Colonic mucosa (tissue), 4 donors: ENCODE results near the gene PARD3B. TPM values are rescaled to one million over a fixed set of nuclear protein-coding genes. Genes with fewer than 3 reads are reported as not detected.

Experiments used
- DNase-seq: peaks from one replicate; pipeline ENCODE4 v3.0.0-alpha.2; 2020
- H3K27ac ChIP-seq: fragments of 200-600 bp; one replicate; pipeline ENCODE4 v1.8.0; 2021
- H3K27me3 ChIP-seq: fragments of 200-600 bp; one replicate; pipeline ENCODE4 v1.8.0; 2021
- H3K36me3 ChIP-seq: fragments of 200-600 bp; one replicate; pipeline ENCODE4 v1.8.0; 2021
- H3K4me1 ChIP-seq: fragments of 200-600 bp; one replicate; pipeline ENCODE4 v1.8.0; 2021; ENCODE audit warnings: mild to moderate bottlenecking
- H3K4me3 ChIP-seq: fragments of 200-600 bp; one replicate; pipeline ENCODE4 v1.8.0; 2021
- H3K9ac ChIP-seq, 2 donors: one replicate each; pipeline ENCODE4 v1.7.0; 2013; ENCODE audit warnings: control low read depth in 2 of 2, low read depth in 2 of 2, low read length in 2 of 2
- H3K9me3 ChIP-seq: fragments of 200-600 bp; one replicate; pipeline ENCODE4 v1.8.0; 2021
- intact Hi-C: fragments of 100-400 bp; cut with DNase I; formaldehyde crosslinking; loops from one replicate; pipeline ENCODE4 v1.14.1; 2022
- total RNA-seq, 2 donors: library from RNA; stranded (reverse); fragmentation: NEBNext Ultra II Directional in 1 of 2; extraction: Animal tissue kit (Norgen Biotek cat#: 25700) in 1 of 2; gene quantifications; one replicate each; pipeline ENCODE4 v1.2.1, GENCODE V29; 2021
- TF ChIP-seq, protein P1 (sequence below): fragments of 200-600 bp; IDR thresholded peaks from one replicate; pipeline ENCODE4 v1.8.0; 2022; ENCODE audit warnings: antibody characterized with exemption, mild to moderate bottlenecking
- donor health status: healthy.
- donor health status: DM: no; HTN: no; CAD: no.
- donor health status: DM: no; HTN: no; CAD: no.

Gene PARD3B
- total RNA-seq, 2 donors from 2014 or later, result 20.0 to 24.2 TPM

DNA sequence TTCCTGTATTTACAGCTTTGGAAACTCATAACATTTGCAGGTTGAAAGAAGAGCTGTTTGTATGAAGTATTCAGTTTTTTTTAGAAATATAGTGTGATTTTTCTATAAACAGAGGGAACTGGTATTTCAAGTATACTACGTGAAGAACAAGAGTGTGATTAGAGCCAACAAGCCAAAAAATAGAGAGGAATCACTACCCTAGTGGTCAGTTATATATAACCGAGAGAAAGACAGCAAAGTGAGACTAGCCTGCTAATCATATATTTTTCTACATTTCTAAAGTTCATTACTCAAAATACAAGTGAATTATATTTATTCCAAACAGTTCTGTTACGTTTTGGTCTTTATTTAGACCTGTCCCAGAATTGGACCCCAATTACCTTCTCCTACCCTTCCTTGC lies 692.2 kb downstream of the PARD3B start:
- no peak overlapping the region for H3K27ac ChIP-seq
- intact Hi-C loops, result no loop called here
- TF ChIP-seq, protein P1, sequence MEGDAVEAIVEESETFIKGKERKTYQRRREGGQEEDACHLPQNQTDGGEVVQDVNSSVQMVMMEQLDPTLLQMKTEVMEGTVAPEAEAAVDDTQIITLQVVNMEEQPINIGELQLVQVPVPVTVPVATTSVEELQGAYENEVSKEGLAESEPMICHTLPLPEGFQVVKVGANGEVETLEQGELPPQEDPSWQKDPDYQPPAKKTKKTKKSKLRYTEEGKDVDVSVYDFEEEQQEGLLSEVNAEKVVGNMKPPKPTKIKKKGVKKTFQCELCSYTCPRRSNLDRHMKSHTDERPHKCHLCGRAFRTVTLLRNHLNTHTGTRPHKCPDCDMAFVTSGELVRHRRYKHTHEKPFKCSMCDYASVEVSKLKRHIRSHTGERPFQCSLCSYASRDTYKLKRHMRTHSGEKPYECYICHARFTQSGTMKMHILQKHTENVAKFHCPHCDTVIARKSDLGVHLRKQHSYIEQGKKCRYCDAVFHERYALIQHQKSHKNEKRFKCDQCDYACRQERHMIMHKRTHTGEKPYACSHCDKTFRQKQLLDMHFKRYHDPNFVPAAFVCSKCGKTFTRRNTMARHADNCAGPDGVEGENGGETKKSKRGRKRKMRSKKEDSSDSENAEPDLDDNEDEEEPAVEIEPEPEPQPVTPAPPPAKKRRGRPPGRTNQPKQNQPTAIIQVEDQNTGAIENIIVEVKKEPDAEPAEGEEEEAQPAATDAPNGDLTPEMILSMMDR, result no peak
- no peak for DNase-seq
- no peaks in the 10 kb centered on the region for H3K4me1 ChIP-seq
- H3K9ac ChIP-seq, result no peak overlapping the region
- no peaks in the 10 kb centered on the region for H3K27me3 ChIP-seq
- H3K4me3 ChIP-seq, result no peak overlapping the region
- no peaks in the 10 kb centered on the region for H3K9me3 ChIP-seq
- no peaks in the 10 kb centered on the region for H3K36me3 ChIP-seq

DNA sequence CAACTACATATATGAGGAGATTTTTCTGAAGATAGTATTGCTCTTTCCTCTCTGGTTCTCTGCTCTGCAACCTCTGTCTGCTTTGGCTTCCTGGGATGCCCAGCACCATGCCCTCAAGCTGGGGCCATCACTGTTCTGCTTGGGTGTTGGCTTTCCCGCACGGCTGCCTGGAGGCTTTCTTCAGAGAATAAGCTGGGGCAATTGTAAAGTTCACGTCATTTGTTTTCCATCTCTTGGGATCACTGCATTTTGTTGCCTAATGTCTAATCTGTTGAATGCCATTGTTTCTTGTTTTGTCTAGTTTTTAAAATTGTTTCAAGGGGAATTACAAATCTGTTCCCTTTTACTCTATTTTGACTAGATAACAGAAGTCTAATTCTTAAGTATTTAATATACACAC lies 699.7 kb downstream of the PARD3B start:
- TF ChIP-seq, protein P1, result no peak

DNA sequence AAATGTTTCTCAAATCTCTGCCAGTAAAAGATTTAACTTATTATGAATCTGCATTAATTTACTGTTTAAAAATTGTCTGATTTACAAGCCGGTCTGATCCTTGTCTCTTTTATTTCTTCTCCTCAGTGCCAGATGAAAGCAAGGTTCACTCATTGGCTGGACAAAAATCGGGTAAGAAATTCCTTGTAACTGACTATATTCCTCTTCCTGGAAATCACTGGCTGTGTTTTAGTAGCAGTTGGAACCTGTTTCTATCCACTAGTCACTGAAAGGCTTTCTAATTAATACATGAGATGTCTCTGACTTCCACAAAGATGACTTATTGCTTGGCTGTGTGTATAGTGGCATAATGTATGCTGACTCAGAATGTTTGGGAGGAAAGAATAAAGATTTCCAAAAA lies 700.4 kb downstream of the PARD3B start:
- no peaks in the 10 kb centered on the region for H3K9me3 ChIP-seq
- DNase-seq, result no peak
- no peak overlapping the region for H3K4me3 ChIP-seq
- no peak overlapping the region for H3K9ac ChIP-seq
- intact Hi-C loops, result no loop called here
- no peak overlapping the region for H3K27ac ChIP-seq
- TF ChIP-seq, protein P1, result no peak
- no peaks in the 10 kb centered on the region for H3K4me1 ChIP-seq
- H3K36me3 ChIP-seq, result no peaks in the 10 kb centered on the region
- H3K27me3 ChIP-seq, result no peaks in the 10 kb centered on the region

More for the DNA sequence above, 699.7 kb downstream of the PARD3B start:
- no peaks in the 10 kb centered on the region for H3K4me1 ChIP-seq
- intact Hi-C loops, result no loop called here
- H3K9me3 ChIP-seq, result no peaks in the 10 kb centered on the region
- H3K27me3 ChIP-seq, result no peaks in the 10 kb centered on the region
- no peaks in the 10 kb centered on the region for H3K36me3 ChIP-seq
- H3K27ac ChIP-seq, result no peak overlapping the region
- H3K4me3 ChIP-seq, result no peak overlapping the region
- H3K9ac ChIP-seq, result no peak overlapping the region
- no peak for DNase-seq

DNA sequence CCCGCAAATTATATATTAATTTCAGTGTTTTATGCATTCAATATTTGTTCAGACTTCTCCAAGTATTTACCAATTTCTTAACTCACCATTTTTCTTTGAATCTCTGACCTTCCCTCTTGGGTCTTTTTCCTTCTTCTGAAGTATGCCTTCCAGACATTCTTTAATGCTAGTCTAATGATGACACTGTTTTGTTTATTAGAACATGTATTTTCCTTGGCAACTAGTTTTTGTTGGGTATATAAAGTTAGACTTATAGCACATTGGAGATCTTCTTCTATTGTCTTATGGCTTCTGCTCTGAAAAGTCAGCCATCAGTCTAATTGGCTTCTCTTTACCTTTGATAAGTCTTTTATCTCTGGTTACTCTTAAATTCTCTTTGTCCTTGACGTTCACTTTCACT lies 713.8 kb downstream of the PARD3B start:
- Histone ChIP-seq H3K27me3 (no peaks in the 10 kb centered on the region), H3K36me3 (no peaks in the 10 kb centered on the region), H3K4me1 (no peaks in the 10 kb centered on the region), H3K4me3 (no peak overlapping the region), H3K9ac (no peak overlapping the region), H3K27ac (no peak overlapping the region), H3K9me3 (no peaks in the 10 kb centered on the region)
- intact Hi-C loops, result no loop called here
- no peak for DNase-seq
- TF ChIP-seq, protein P1, result no peak

DNA sequence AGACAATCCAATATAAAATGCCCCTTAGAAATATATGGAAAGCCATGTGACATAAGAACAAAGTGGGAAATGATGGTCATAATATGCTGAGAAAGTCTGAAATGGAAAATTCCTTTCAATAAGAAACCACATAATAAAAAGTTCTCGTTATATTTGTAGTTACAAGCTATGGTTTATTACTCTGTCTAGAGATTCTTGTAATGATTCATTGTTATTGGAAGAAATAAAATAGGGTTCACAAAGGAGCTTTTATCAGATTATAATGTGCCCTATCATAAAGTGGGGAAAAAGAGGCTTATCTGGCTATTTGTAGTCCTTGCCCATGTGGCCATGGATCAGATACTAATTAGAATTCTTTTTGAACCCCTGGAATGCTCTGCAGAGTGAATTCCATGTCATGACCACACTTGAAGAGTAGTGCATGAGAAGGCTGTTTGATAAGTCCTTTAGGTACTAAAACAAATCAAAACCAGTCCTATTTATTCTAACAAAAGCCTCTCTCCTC lies 716.3 kb downstream of the PARD3B start:
- Histone ChIP-seq H3K9ac (no peak overlapping the region), H3K9me3 (no peaks in the 10 kb centered on the region), H3K36me3 (no peaks in the 10 kb centered on the region), H3K4me1 (no peaks in the 10 kb centered on the region), H3K4me3 (no peak overlapping the region), H3K27me3 (no peaks in the 10 kb centered on the region), H3K27ac (no peak overlapping the region)
- intact Hi-C loops, result no loop called here
- no peak for DNase-seq
- TF ChIP-seq, protein P1, result no peak
